Fibroblast of skin of back (primary cell): ENCODE measurements around the gene SEC61A1.

Experiments
- DNase-seq: peaks from one replicate; pipeline ENCODE4 v3.0.0-alpha.2; 2013

The SEC61A1 gene

DNA sequence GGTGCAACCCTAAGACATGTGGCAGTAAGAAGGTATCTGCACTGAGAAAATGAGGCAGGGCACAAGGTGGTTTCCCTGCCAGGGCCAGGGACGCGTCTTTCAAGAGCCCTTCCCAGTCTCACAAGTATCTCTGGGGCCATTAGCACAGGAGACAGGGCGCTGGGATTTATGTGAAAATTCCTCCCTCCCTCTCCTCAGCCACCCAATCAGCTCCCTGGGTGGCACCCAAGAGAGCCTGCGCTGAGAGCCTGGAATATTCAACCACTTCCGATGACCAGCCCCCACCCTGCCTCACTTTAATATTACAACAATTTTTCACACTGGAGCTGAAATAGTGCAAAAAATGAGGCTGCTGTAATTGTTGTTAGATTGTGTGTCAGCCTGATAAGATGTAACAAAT is 26.1 kb downstream of the SEC61A1 start:
- no peak for DNase-seq

DNA sequence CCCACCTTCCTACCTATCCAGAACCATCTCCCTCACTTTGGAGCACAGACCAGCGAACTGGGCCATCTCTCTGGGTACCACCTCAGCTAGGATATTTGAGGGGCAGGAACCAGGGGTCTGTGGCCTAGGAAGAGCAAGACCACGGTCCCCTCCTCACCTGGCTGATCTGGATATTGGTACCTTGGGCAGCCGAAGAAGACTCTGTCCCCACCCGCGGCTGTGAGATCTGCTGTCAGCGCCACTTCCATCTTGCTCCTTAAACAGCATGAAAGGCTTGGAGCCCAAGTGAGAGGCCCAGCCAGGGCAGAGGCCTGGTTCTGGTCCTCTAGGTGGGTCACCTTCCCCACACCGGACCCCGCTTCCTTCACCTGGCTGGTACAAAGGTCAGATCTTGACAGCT is 26.6 kb downstream of the SEC61A1 start:
- no peak for DNase-seq

DNA sequence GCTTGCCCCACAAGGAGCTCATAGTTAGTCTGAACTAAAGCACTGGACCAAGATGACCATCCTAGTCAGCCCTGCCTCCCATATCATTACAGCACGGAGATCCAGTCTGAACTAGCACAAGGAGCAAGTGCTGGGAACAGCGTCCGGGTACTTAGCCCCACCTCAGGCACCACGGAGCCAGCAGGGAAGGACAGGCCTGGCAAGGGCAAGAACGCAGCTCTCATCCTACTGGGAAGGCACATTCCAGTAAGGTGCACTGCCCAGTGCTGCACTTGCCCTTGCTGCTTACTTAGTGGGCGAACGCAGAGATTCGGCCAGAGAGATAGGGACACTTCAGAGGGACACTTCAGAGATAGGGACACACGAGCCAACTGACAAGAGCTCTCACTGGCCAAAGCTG is 27.6 kb downstream of the SEC61A1 start:
- DNase-seq = no peak

- DNase-seq = peak; percentile 92
Measured at GRCh38 chr3:128080323-128081080, 28.3 kb downstream of the SEC61A1 start.

DNA sequence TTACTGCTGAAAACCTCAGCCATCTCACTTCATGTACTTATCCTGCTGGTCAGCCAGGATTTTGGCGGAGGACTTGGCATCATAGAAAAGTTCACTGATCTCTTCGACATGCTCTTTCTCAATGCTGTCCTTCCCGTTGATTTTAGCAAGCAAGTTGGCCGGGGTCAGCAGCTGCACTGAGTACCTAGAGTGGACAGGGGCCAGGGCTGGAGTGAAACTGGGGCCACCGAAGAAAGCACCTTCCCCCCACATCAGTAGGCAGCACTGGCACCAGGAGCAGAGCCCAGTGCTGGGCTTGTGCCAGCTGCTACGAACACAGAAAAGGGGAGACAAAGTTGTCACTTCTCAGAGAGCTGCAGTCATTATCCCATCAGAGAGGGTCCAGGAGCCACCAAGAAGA is 29.0 kb downstream of the SEC61A1 start:
- DNase-seq = no peak

DNA sequence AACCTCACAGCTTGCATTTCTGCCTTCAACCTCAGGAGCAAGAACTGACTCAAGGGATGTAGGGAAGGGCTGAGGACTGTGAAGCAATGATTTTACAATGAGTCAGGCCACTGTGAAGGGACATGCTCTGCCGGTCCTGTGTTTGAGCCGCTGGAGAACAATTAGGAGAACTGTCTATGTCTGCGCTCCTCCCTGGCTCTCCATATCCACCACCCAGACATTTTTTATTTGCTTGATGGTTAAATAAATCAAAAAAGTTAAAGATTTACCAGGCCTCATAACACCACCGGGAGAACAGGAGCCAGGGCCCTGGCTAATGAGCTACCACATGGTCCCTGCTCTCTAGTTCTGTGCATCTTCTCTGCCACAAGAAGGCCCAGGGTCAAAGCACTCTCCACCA is 29.6 kb downstream of the SEC61A1 start:
- DNase-seq = peak; percentile 61

GRCh38 chr3:128082546-128082945 is 30.3 kb downstream of the SEC61A1 start:
- DNase-seq = no peak

DNA sequence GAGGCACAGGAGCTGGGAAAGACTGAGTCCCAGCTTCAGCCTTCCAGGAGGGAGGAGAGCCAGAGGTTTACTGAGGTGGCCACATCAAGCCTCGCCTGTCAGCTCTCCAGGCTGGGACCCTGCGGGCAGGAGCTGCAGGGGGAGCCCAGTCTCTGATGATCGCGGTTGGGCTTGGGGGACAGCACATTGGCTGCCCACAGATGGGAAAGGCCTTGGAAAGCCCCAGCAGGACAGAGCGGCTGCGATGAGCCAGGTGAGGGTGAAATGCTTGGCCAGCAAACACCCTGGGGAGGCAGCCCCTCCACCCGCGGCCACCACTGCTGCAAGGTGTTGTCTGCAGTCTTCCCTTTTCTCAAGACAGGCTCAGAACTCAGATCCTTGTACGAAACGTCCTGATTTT is 31.2 kb downstream of the SEC61A1 start:
- no peak for DNase-seq

- DNase-seq = no peak
Measured at GRCh38 chr3:128083980-128084674, 31.9 kb downstream of the SEC61A1 start.

GRCh38 chr3:128084675-128085021 is 32.4 kb downstream of the SEC61A1 start:
- DNase-seq = no peak

GRCh38 chr3:128089135-128089534 is 36.9 kb downstream of the SEC61A1 start:
- DNase-seq = no peak

DNA sequence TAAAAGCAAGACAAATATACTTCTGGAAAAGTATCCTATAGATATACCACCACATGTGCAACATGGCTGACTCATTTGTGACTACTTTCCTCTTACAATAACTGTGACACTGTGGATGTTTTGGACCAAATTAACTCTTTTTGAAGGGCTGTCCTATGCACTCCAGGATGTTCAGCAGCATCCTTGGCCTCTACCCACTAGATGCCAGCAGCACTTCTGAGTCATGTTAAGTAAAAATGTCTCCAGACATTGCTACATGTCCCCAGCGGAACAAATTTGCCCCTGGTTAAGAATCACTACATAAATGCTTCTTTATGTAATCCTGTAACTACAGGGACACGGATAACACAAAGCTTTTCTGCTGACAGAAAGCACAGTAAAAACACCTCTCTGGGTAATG is 39.3 kb downstream of the SEC61A1 start:
- DNase-seq = peak; percentile 27

DNA sequence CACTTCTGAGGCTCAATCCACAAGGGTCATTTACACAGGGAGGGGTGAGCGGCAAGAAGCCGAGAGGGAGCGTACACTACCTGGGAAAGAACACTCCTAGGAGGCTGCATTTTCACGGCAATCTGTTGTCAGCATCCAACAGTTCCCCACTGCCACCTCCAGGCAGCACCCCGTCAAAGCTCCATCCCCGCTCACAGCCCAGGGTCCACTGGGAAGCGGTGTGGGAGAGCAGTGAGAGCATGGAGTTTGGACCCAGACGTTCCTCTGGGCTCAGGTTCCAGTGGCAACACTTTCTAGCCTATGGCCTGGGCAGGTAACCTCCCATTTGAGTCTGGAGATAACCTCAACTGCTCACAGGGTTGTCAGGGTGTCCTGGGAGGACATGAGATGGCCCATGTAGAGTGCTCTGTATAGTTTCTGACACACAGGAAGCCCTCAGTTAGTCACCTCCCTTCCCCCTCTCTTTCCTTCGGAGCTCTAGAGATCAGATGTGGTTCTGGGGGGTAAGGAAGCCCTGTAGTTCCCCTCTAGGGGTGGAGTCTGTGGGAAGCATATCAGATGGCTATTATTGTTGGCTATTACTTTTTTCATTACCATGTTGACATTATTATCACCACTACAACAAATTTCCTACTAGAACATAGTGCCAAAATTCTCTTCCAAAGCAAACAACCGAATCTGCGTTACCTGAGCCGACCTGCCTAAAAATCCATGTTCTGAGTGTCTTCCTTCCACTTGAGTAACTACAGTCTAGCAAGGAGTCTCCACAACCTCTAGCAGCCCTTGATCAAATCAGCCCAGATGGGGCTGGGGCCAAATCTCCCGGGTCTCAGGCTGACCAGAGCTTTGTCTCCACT is 42.3 kb downstream of the SEC61A1 start:
- peak; percentile 56 for DNase-seq

- peak; percentile 87 for DNase-seq
Measured at GRCh38 chr3:128095222-128095703, 43.0 kb downstream of the SEC61A1 start.

GRCh38 chr3:128098234-128098633 is 46.0 kb downstream of the SEC61A1 start:
- DNase-seq = no peak

GRCh38 chr3:128100161-128100560 is 47.9 kb downstream of the SEC61A1 start:
- DNase-seq = no peak

- DNase-seq = no peak
Measured at GRCh38 chr3:128100638-128101037, 48.4 kb downstream of the SEC61A1 start.

- DNase-seq = no peak
Measured at GRCh38 chr3:128103136-128103676, 51.0 kb downstream of the SEC61A1 start.

- no peak for DNase-seq
Measured at GRCh38 chr3:128107834-128108233, 55.6 kb downstream of the SEC61A1 start.

- DNase-seq = no peak
Measured at GRCh38 chr3:128111147-128111546, 58.9 kb downstream of the SEC61A1 start.

- DNase-seq = peak; percentile 96
Measured at GRCh38 chr3:128112357-128112968, 60.2 kb downstream of the SEC61A1 start.
